ENCODE results near the gene MYADM. TPM values are rescaled to one million over a fixed set of nuclear protein-coding genes. Genes with fewer than 3 reads are reported as not detected.

MYADM gene
- total and polyA plus RNA-seq, 2 donors (not counting 1 experiment from before 2014, with no cell fraction given), result 18.5 to 172 TPM

- Mint-ChIP-seq H3K27ac (no peak overlapping the region), H3K4me3 (peak overlapping the region; percentile 19), H3K4me1 (peaks cover 23% of the 10 kb centered on the region), H3K9me3 (ENCODE audit: insufficient read depth) (no peaks in the 10 kb centered on the region), H3K27me3 (peaks cover 71% of the 10 kb centered on the region)
- Histone ChIP-seq H3K36me3 (replicated peaks in 1 of 2; ENCODE audit: control extremely low read depth in 1 of 2, control insufficient read depth in 1 of 2, extremely low read depth in 1 of 2, insufficient read depth in 2 of 2, low read length in 1 of 2) (no peaks in the 10 kb centered on the region), H3K4me2 (replicated peaks; ENCODE audit: low read depth, low read length, poor library complexity, severe bottlenecking) (no peak overlapping the region), H2AFZ (ENCODE audit: insufficient read depth, low read depth, low read length, poor library complexity, severe bottlenecking) (no peak overlapping the region), H3K9ac (ENCODE audit: low read length) (no peak overlapping the region), H3K9me3 (ENCODE audit: control extremely low read depth in 1 of 3, control insufficient read depth in 2 of 3, insufficient read depth in 1 of 3, low read length in 2 of 3) (peaks cover 0 to 46% (median 0%) of the 10 kb centered on the region in 3 donors), H3K4me3 (ENCODE audit: control extremely low read depth in 1 of 5, extremely low read depth in 1 of 5, insufficient read depth in 1 of 5, low read depth in 2 of 5, low read length in 4 of 5) (no peak overlapping the region), H4K20me1 (ENCODE audit: control insufficient read depth, insufficient read depth, low read length, poor library complexity, severe bottlenecking) (no peaks in the 10 kb centered on the region), H3K4me1 (ENCODE audit: control insufficient read depth in 2 of 2, insufficient read depth in 2 of 2, low read length in 2 of 2) (peaks cover 25 to 30% of the 10 kb centered on the region in 2 donors), H3K27me3 (replicated peaks in 1 of 4; ENCODE audit: control extremely low read depth in 1 of 4, control insufficient read depth in 3 of 4, insufficient read depth in 4 of 4, low read length in 3 of 4) (peaks cover 0 to 68% (median 39%) of the 10 kb centered on the region in 4 experiments), H3K27ac (ENCODE audit: low read length in 2 of 2) (no peak overlapping the region), H3K79me2 (ENCODE audit: control insufficient read depth, insufficient read depth, low read length) (no peaks in the 10 kb centered on the region)
- DNase-seq (no peak), ATAC-seq (ENCODE audit: low read depth) (no peak)
- intact Hi-C loops (cut with micrococcal nuclease), result no loop called here
- CTCF ChIA-PET, result no interaction called here
- TF ChIP-seq CTCF (IDR thresholded peaks at IDR 0.05) (no peak), EZH2 (IDR thresholded peaks at IDR 0.05; ENCODE audit: borderline replicate concordance, insufficient read depth, low read depth, low read length, poor library complexity, severe bottlenecking) (no peak)
- POLR2A ChIA-PET, result no interaction called here
- 6% methylated on average over 13 of the region's 13 CpGs for WGBS (ENCODE audit: insufficient coverage)
These were observed 42.5 kb downstream of the MYADM start for GRCh38 chr19:53910170-53910518.

GRCh38 chr19:53912653-53913052 is 45.0 kb downstream of the MYADM start:
- peaks cover 63% of the 10 kb centered on the region for H3K27me3 Mint-ChIP-seq
- Histone ChIP-seq H3K27me3 (replicated peaks in 1 of 4; ENCODE audit: control extremely low read depth in 1 of 4, control insufficient read depth in 3 of 4, insufficient read depth in 4 of 4, low read length in 3 of 4) (peaks cover 0 to 51% (median 28%) of the 10 kb centered on the region in 4 experiments), H3K9ac (ENCODE audit: low read length) (no peak overlapping the region), H2AFZ (ENCODE audit: insufficient read depth, low read depth, low read length, poor library complexity, severe bottlenecking) (no peak overlapping the region), H3K27ac (ENCODE audit: low read length in 2 of 2) (no peak overlapping the region), H3K36me3 (replicated peaks in 1 of 2; ENCODE audit: control extremely low read depth in 1 of 2, control insufficient read depth in 1 of 2, extremely low read depth in 1 of 2, insufficient read depth in 2 of 2, low read length in 1 of 2) (no peaks in the 10 kb centered on the region), H3K9me3 (ENCODE audit: control extremely low read depth in 1 of 3, control insufficient read depth in 2 of 3, insufficient read depth in 1 of 3, low read length in 2 of 3) (peaks cover 0 to 32% (median 0%) of the 10 kb centered on the region in 3 donors), H3K4me3 (ENCODE audit: control extremely low read depth in 1 of 5, extremely low read depth in 1 of 5, insufficient read depth in 1 of 5, low read depth in 2 of 5, low read length in 4 of 5) (no peak overlapping the region), H4K20me1 (ENCODE audit: control insufficient read depth, insufficient read depth, low read length, poor library complexity, severe bottlenecking) (no peaks in the 10 kb centered on the region), H3K79me2 (ENCODE audit: control insufficient read depth, insufficient read depth, low read length) (no peaks in the 10 kb centered on the region), H3K4me2 (replicated peaks; ENCODE audit: low read depth, low read length, poor library complexity, severe bottlenecking) (no peak overlapping the region), H3K4me1 (ENCODE audit: control insufficient read depth in 2 of 2, insufficient read depth in 2 of 2, low read length in 2 of 2) (peaks cover 16 to 20% of the 10 kb centered on the region in 2 donors)
- CTCF ChIA-PET, result no interaction called here
- POLR2A ChIA-PET, result no interaction called here
- peaks cover 4% of the 10 kb centered on the region for H3K9me3 Mint-ChIP-seq (ENCODE audit: insufficient read depth)
- intact Hi-C loops (cut with micrococcal nuclease), result no loop called here
- TF ChIP-seq EZH2 (IDR thresholded peaks at IDR 0.05; ENCODE audit: borderline replicate concordance, insufficient read depth, low read depth, low read length, poor library complexity, severe bottlenecking), result no peak
- no peak for TF ChIP-seq CTCF (IDR thresholded peaks at IDR 0.05)
- no peak overlapping the region for H3K27ac Mint-ChIP-seq
- DNase-seq (no peak), ATAC-seq (ENCODE audit: low read depth) (no peak)
- H3K4me1 Mint-ChIP-seq, result peaks cover 18% of the 10 kb centered on the region
- H3K4me3 Mint-ChIP-seq, result no peak overlapping the region
- 77% methylated on average over 18 of the region's 18 CpGs for WGBS (ENCODE audit: insufficient coverage)

Measured in B cell (primary cell).